OCI-LY3 (cell line): ENCODE measurements around the gene LRRC75B.

ENCODE experiments used
- H2AFZ ChIP-seq: fragments of 200-600, 300-600 bp; shearing (Covaris generic); 2 replicates; pipeline ENCODE4 v1.6.0; 2014; ENCODE audit warnings: antibody characterized with exemption, low read depth, low read length
- H3K27ac ChIP-seq: fragments of 200-600, 300-600 bp; sonication (generic); 2 replicates; pipeline ENCODE4 v1.5.1; 2014; ENCODE audit warnings: mild to moderate bottlenecking, low read length, moderate library complexity, mixed read lengths
- H3K27me3 ChIP-seq: fragments of 200-600, 300-600 bp; sonication (generic); 2 replicates; pipeline ENCODE4 v1.6.1; 2014; ENCODE audit warnings: low read depth, low read length, mixed read lengths
- H3K36me3 ChIP-seq: fragments of 200-600, 300-600 bp; sonication (generic); replicated peaks from 2 replicates; pipeline ENCODE3; 2014; ENCODE audit warnings: low read depth, low read length, mixed read lengths
- H3K4me1 ChIP-seq: fragments of 300-600, 200-600 bp; sonication (generic); 2 replicates; pipeline ENCODE4 v1.6.1; 2014; ENCODE audit warnings: low read length, mixed read lengths
- H3K4me2 ChIP-seq: fragments of 200-600, 300-600 bp; sonication (generic); 2 replicates; pipeline ENCODE4 v1.6.1; 2014; ENCODE audit warnings: low read length, mixed read lengths
- H3K4me3 ChIP-seq: fragments of 300-600, 200-600 bp; sonication (generic); 2 replicates; pipeline ENCODE4 v1.5.1; 2014; ENCODE audit warnings: antibody characterized with exemption, mild to moderate bottlenecking, low read length, moderate library complexity
- H3K79me2 ChIP-seq: fragments of 300-600, 200-600 bp; shearing (Covaris generic); 2 replicates; pipeline ENCODE4 v1.6.1; 2014; ENCODE audit warnings: mild to moderate bottlenecking, low read length, mixed read lengths
- H3K9ac ChIP-seq: fragments of 300-600, 200-600 bp; shearing (Covaris generic); 2 replicates; pipeline ENCODE4 v1.6.0; 2014; ENCODE audit warnings: mild to moderate bottlenecking, low read length, moderate library complexity
- H3K9me3 ChIP-seq: fragments of 200-600, 300-600 bp; shearing (Covaris generic); 2 replicates; pipeline ENCODE4 v1.6.1; 2014; ENCODE audit warnings: low read length, mixed read lengths; ENCODE audit not compliant: insufficient read depth
- H4K20me1 ChIP-seq: fragments of 200-600, 300-600 bp; sonication (generic); 2 replicates; pipeline ENCODE4 v1.6.1; 2016; ENCODE audit warnings: low read length, mixed read lengths; ENCODE audit not compliant: insufficient read depth
- CTCF ChIP-seq: fragments of 200-600, 300-600 bp; sonication (generic); IDR thresholded peaks from 2 replicates; pipeline ENCODE4 v1.5.1; 2014; ENCODE audit warnings: antibody characterized with exemption, low read length, low read depth
- EZH2phosphoT487 ChIP-seq: fragments of 200-600 bp; shearing (Covaris generic); IDR thresholded peaks from 2 replicates; pipeline ENCODE4 v1.6.1; 2018; ENCODE audit warnings: antibody characterized with exemption, mixed run types, low read depth

LRRC75B gene

GRCh38 chr22:24590596-24591173, 2.2 kb downstream of the LRRC75B start:
- no peak overlapping the region for H3K9ac ChIP-seq
- no peak overlapping the region for H3K4me3 ChIP-seq
- H3K27me3 ChIP-seq, result no peaks in the 10 kb centered on the region
- TF ChIP-seq EZH2phosphoT487 (no peak), CTCF (no peak)
- no peak overlapping the region for H3K27ac ChIP-seq
- H3K4me1 ChIP-seq, result 0 out of 2 replicates have a peak, but pooled peaks cover 3% of the 10 kb centered on the region
- H3K36me3 ChIP-seq, result no peaks in the 10 kb centered on the region
- H3K79me2 ChIP-seq, result no peaks in the 10 kb centered on the region
- H3K4me2 ChIP-seq, result no peak overlapping the region
- H4K20me1 ChIP-seq, result no peaks in the 10 kb centered on the region
- H2AFZ ChIP-seq, result no peak overlapping the region
- H3K9me3 ChIP-seq, result no peaks in the 10 kb centered on the region

GRCh38 chr22:24589518-24590030, 3.3 kb downstream of the LRRC75B start:
- Histone ChIP-seq H3K4me1 (0 out of 2 replicates have a peak, but pooled peaks cover 3% of the 10 kb centered on the region), H3K4me3 (no peak overlapping the region), H3K27ac (no peak overlapping the region), H3K36me3 (no peaks in the 10 kb centered on the region), H2AFZ (no peak overlapping the region), H4K20me1 (no peaks in the 10 kb centered on the region), H3K79me2 (no peaks in the 10 kb centered on the region), H3K4me2 (no peak overlapping the region), H3K9me3 (no peaks in the 10 kb centered on the region), H3K9ac (no peak overlapping the region), H3K27me3 (no peaks in the 10 kb centered on the region)
- TF ChIP-seq CTCF (no peak), EZH2phosphoT487 (no peak)

GRCh38 chr22:24588757-24589481, 4.0 kb downstream of the LRRC75B start:
- H3K27ac ChIP-seq, result no peak overlapping the region
- TF ChIP-seq CTCF, result no peak
- TF ChIP-seq EZH2phosphoT487, result no peak
- no peak overlapping the region for H3K9ac ChIP-seq
- H3K4me3 ChIP-seq, result no peak overlapping the region
- no peaks in the 10 kb centered on the region for H3K36me3 ChIP-seq
- H3K9me3 ChIP-seq, result no peaks in the 10 kb centered on the region
- no peak overlapping the region for H3K4me2 ChIP-seq
- no peaks in the 10 kb centered on the region for H3K27me3 ChIP-seq
- H3K79me2 ChIP-seq, result no peaks in the 10 kb centered on the region
- H3K4me1 ChIP-seq, result 0 out of 2 replicates have a peak, but pooled peaks cover 3% of the 10 kb centered on the region
- H2AFZ ChIP-seq, result no peak overlapping the region
- H4K20me1 ChIP-seq, result no peaks in the 10 kb centered on the region

GRCh38 chr22:24588381-24588756, 4.5 kb downstream of the LRRC75B start:
- TF ChIP-seq CTCF (no peak), EZH2phosphoT487 (no peak)

More at GRCh38 chr22:24588381-24588756, 4.5 kb downstream of the LRRC75B start:
- Histone ChIP-seq H3K9me3 (no peaks in the 10 kb centered on the region), H4K20me1 (no peaks in the 10 kb centered on the region), H2AFZ (no peak overlapping the region), H3K79me2 (no peaks in the 10 kb centered on the region), H3K4me2 (no peak overlapping the region), H3K4me1 (0 out of 2 replicates have a peak, but pooled peaks cover 2% of the 10 kb centered on the region), H3K27ac (no peak overlapping the region), H3K36me3 (no peaks in the 10 kb centered on the region), H3K4me3 (no peak overlapping the region), H3K27me3 (no peaks in the 10 kb centered on the region), H3K9ac (no peak overlapping the region)
